Activated naive CD4-positive, alpha-beta T cell treated with anti-CD3 and anti-CD28 coated beads for 36 hours (primary cell): Measurements from ENCODE around the gene CDX2. TPM values are rescaled to one million over a fixed set of nuclear protein-coding genes. Genes with fewer than 3 reads are reported as not detected.
A peak's percentile ranks its signal among the peaks of the same experiment; 100 is the strongest.

ENCODE experiments used
- CTCF ChIA-PET: fragments of 350-600 bp; sonication (Branson Sonifier 250); formaldehyde crosslinking; loops from one replicate; lab custom pipeline; 2021; ENCODE audit warnings: antibody characterized with exemption; lab: Charles Lee
- DNase-seq: peaks from one replicate; pipeline ENCODE4 v3.0.0-alpha.2; 2020
- H3K27ac Mint-ChIP-seq: one replicate; pipeline ENCODE4 v1.8.0; 2021; ENCODE audit warnings: mild to moderate bottlenecking, mixed read lengths
- H3K27me3 Mint-ChIP-seq: one replicate; pipeline ENCODE4 v1.8.0; 2021; ENCODE audit warnings: low read depth, mixed read lengths
- H3K36me3 Mint-ChIP-seq: one replicate; pipeline ENCODE4 v1.8.0; 2021; ENCODE audit warnings: low read depth, mixed read lengths
- H3K4me1 Mint-ChIP-seq: one replicate; pipeline ENCODE4 v1.8.0; 2021; ENCODE audit warnings: low read depth, mixed read lengths
- H3K4me3 Mint-ChIP-seq: one replicate; pipeline ENCODE4 v1.8.0; 2021; ENCODE audit warnings: mild to moderate bottlenecking, moderate library complexity, mixed read lengths
- H3K9me3 Mint-ChIP-seq: one replicate; pipeline ENCODE4 v1.8.0; 2021; ENCODE audit warnings: mixed read lengths
- intact Hi-C: fragments of 100-400 bp; cut with micrococcal nuclease; formaldehyde crosslinking; loops from one replicate; pipeline ENCODE4 v1.15.1; 2023
- total RNA-seq, 2 experiments: library from RNA; stranded (reverse); gene quantifications; one replicate each; pipeline ENCODE4 v1.2.3, GENCODE V29; 2021

Gene CDX2
- total RNA-seq, 2 experiments from 2014 or later: not detected

- Mint-ChIP-seq H3K27me3 (peaks cover 59% of the 10 kb centered on the region), H3K4me1 (peaks cover 29% of the 10 kb centered on the region), H3K36me3 (no peaks in the 10 kb centered on the region), H3K9me3 (no peaks in the 10 kb centered on the region), H3K4me3 (peak overlapping the region; percentile 9), H3K27ac (no peak overlapping the region)
- intact Hi-C loops: no loop called here
- CTCF ChIA-PET: interaction anchor here (0.9 to 1.0 kb wide), 2 partner anchors 48 to 91 kb away, joined by 3 read pairs; no protein-coding TSS in a partner anchor
- no peak for DNase-seq
Measured at GRCh38 chr13:27917121-27917947, 51.8 kb downstream of the CDX2 start.

- peaks cover 48% of the 10 kb centered on the region for H3K27me3 Mint-ChIP-seq
- DNase-seq: no peak
- CTCF ChIA-PET: interaction anchor here (0.6 to 1.7 kb wide), 6 partner anchors 30 to 108 kb away, joined by 3 to 9 read pairs (median 5); no protein-coding TSS in a partner anchor
Measured at GRCh38 chr13:27915301-27916207, 53.6 kb downstream of the CDX2 start.

GRCh38 chr13:27913160-27913559 lies 56.0 kb downstream of the CDX2 start:
- H3K4me1 Mint-ChIP-seq: peaks cover 11% of the 10 kb centered on the region
- DNase-seq: no peak
- H3K36me3 Mint-ChIP-seq: no peaks in the 10 kb centered on the region
- CTCF ChIA-PET: no interaction called here
- no peaks in the 10 kb centered on the region for H3K9me3 Mint-ChIP-seq
- H3K4me3 Mint-ChIP-seq: no peak overlapping the region
- H3K27ac Mint-ChIP-seq: no peak overlapping the region
- intact Hi-C loops: no loop called here
- H3K27me3 Mint-ChIP-seq: peaks cover 45% of the 10 kb centered on the region

More at GRCh38 chr13:27915301-27916207, 53.6 kb downstream of the CDX2 start:
- H3K4me3 Mint-ChIP-seq: no peak overlapping the region
- intact Hi-C loops: no loop called here
- H3K9me3 Mint-ChIP-seq: no peaks in the 10 kb centered on the region
- H3K36me3 Mint-ChIP-seq: no peaks in the 10 kb centered on the region
- H3K27ac Mint-ChIP-seq: no peak overlapping the region
- H3K4me1 Mint-ChIP-seq: peaks cover 24% of the 10 kb centered on the region

- no peaks in the 10 kb centered on the region for H3K4me1 Mint-ChIP-seq
- H3K4me3 Mint-ChIP-seq: no peak overlapping the region
- intact Hi-C loops: no loop called here
- no peak overlapping the region for H3K27ac Mint-ChIP-seq
- H3K9me3 Mint-ChIP-seq: no peaks in the 10 kb centered on the region
- H3K36me3 Mint-ChIP-seq: no peaks in the 10 kb centered on the region
- CTCF ChIA-PET: interaction anchor here (0.7 to 1.2 kb wide), 2 partner anchors 71 to 929 kb away, joined by 3 to 6 read pairs; no protein-coding TSS in a partner anchor
- peaks cover 38% of the 10 kb centered on the region for H3K27me3 Mint-ChIP-seq
- no peak for DNase-seq
Measured at GRCh38 chr13:27911521-27911920, 57.6 kb downstream of the CDX2 start.

Other genes with a start within 250 kb of the CDX2 start
- gene GSX1, start 176.8 kb downstream of the CDX2 start, total RNA-seq: not detected
- gene PDX1, start 49.3 kb downstream of the CDX2 start, total RNA-seq: not detected
- not detected for gene URAD, start 19.4 kb upstream of the CDX2 start, total RNA-seq
- gene FLT3, start 131.3 kb upstream of the CDX2 start, total RNA-seq: not detected
- 10 to 100 TPM; 21.2 to 21.7 TPM for gene PAN3, start 169.2 kb upstream of the CDX2 start, total RNA-seq